Nephron progenitor cell (in vitro differentiated cells): Measurements from ENCODE around the gene SSH2.
A peak's percentile ranks its signal among the peaks of the same experiment; 100 is the strongest.

ENCODE experiments used
- DNase-seq: peaks from one replicate; pipeline ENCODE4 v3.0.0; 2021
- H3K27ac Mint-ChIP-seq: 2 replicates; pipeline ENCODE4 v1.8.0; 2021; ENCODE audit warnings: mild to moderate bottlenecking, moderate library complexity, mixed read lengths
- H3K27me3 Mint-ChIP-seq: 2 replicates; pipeline ENCODE4 v1.8.0; 2021; ENCODE audit warnings: mild to moderate bottlenecking, low read depth, mixed read lengths; ENCODE audit not compliant: poor library complexity
- H3K36me3 Mint-ChIP-seq: 2 replicates; pipeline ENCODE4 v1.8.0; 2021; ENCODE audit warnings: low read depth, mixed read lengths
- H3K4me1 Mint-ChIP-seq: 2 replicates; pipeline ENCODE4 v1.8.0; 2021; ENCODE audit warnings: mixed read lengths
- H3K4me3 Mint-ChIP-seq: 2 replicates; pipeline ENCODE4 v1.8.0; 2021; ENCODE audit warnings: mild to moderate bottlenecking, moderate library complexity, mixed read lengths
- H3K9me3 Mint-ChIP-seq: 2 replicates; pipeline ENCODE4 v1.8.0; 2021; ENCODE audit warnings: mild to moderate bottlenecking, moderate library complexity, mixed read lengths
- TF ChIP-seq, protein P1 (sequence below): fragments of 200-600 bp; sonication (generic); IDR thresholded peaks from 2 replicates; pipeline ENCODE4 v1.5.0; 2021; ENCODE audit warnings: antibody characterized with exemption

The SSH2 gene

DNA sequence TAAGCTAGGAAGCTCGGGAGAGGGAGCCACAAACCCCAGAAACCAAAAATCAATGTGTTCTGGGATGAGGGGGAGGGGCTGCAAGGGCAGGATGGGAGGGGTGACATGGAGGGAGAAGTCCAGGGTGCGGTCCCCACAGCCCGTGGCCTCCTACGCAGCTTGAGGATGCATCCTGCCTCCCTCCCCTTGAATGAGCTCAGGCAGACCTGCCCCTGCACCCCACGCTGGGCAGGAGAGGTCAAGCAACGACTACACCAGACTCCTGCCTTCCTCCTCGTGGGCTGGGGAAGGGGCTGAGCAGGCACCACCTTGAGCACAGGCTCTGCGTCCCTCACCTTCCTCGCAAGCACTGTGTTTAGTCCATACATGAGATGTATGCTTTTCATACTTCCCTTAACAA, 333.2 kb downstream of the SSH2 start:
- Mint-ChIP-seq H3K27ac (no peak overlapping the region), H3K9me3 (no peaks in the 10 kb centered on the region), H3K4me3 (no peak overlapping the region), H3K36me3 (no peaks in the 10 kb centered on the region), H3K27me3 (peaks cover 16% of the 10 kb centered on the region), H3K4me1 (peaks cover 80% of the 10 kb centered on the region)
- DNase-seq, result no peak
- TF ChIP-seq, protein P1, sequence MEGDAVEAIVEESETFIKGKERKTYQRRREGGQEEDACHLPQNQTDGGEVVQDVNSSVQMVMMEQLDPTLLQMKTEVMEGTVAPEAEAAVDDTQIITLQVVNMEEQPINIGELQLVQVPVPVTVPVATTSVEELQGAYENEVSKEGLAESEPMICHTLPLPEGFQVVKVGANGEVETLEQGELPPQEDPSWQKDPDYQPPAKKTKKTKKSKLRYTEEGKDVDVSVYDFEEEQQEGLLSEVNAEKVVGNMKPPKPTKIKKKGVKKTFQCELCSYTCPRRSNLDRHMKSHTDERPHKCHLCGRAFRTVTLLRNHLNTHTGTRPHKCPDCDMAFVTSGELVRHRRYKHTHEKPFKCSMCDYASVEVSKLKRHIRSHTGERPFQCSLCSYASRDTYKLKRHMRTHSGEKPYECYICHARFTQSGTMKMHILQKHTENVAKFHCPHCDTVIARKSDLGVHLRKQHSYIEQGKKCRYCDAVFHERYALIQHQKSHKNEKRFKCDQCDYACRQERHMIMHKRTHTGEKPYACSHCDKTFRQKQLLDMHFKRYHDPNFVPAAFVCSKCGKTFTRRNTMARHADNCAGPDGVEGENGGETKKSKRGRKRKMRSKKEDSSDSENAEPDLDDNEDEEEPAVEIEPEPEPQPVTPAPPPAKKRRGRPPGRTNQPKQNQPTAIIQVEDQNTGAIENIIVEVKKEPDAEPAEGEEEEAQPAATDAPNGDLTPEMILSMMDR, result no peak

DNA sequence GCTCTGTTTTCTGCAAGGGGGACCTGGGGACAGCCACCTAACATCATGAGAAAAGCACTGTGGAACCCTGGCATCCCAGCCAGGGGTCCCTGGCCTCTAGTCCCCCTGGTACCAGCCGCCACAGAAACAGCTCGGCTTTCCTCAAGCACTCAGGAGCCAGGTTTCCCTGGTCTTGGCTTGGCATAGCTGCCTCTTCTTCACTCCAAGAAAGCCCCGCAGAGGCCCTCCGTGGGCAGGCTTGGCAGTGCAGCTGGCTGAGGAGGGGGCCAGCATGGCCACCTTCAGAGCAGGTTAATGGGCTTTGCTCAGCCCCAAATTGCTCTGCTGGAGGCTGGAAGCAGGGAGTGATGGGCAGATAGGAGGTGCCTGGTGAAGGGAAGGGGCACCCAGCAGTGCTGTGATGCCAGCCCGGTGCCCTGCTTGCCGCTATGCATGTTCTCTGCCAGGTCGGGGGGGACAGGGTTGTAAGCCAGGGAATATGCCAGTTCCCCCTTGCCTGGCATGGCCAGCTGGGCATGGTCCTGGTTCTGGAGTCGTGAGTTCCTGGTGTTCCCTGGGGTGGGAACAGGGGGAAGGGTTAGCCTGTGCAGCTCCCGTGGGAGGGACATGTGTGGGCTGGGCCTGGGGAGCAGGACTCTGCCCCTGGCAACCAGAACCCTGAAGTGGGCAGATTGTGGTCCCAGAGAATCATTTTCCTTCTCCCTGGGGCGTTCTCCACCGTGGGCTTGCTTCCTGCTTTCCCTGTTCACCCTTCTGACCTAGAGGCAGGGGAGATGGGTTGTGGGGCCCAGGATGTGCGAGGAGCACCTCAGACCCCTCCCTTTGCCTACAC, 333.9 kb downstream of the SSH2 start:
- peak overlapping the region; percentile 7 for H3K4me3 Mint-ChIP-seq
- peaks cover 16% of the 10 kb centered on the region for H3K27me3 Mint-ChIP-seq
- peaks cover 80% of the 10 kb centered on the region for H3K4me1 Mint-ChIP-seq
- no peaks in the 10 kb centered on the region for H3K36me3 Mint-ChIP-seq
- TF ChIP-seq, protein P1, result no peak
- no peak for DNase-seq
- no peaks in the 10 kb centered on the region for H3K9me3 Mint-ChIP-seq
- no peak overlapping the region for H3K27ac Mint-ChIP-seq

DNA sequence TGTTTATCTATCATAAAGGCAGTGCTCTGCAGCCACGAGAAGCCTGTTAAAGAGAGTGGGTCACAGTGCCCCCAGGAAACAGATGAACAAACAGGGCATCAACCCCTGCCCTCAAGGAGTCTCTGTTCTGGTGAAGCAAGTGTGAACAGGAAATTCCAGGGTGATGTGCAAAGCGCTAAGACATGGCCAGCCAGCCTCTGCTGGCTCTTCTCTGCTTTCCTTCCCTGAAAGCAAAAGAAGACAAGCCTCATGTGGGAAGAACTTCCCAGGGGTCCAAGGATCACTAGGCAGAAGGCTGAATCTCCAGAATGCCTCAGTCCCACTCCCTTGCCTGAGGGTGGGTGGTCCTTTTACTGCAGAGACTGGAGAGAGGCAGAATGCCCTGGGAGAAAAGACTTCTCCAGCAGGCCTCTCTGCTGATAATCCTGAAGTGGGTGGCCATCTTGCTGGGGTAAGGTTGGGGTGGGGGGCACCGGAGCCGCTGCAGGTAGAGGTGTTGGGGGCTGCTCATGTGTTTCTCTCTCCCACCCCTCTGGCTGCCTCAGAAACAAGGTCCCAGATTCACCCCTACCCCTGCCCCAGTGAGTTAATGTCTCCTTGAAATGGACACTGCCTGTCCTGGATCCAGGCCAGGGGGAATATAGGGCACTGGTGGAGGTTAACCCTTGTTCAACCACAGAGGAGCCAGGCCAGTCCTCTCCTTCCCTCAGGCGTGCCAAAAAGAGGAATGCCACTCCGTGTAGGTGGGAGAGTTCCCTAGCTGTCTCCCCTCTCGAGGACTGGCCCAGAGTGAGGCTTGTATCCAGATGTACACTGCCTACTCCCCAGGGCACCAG, 334.7 kb downstream of the SSH2 start:
- H3K36me3 Mint-ChIP-seq, result no peaks in the 10 kb centered on the region
- H3K4me1 Mint-ChIP-seq, result peaks cover 81% of the 10 kb centered on the region
- TF ChIP-seq, protein P1, result no peak
- peaks cover 13% of the 10 kb centered on the region for H3K27me3 Mint-ChIP-seq
- no peaks in the 10 kb centered on the region for H3K9me3 Mint-ChIP-seq
- no peak overlapping the region for H3K27ac Mint-ChIP-seq
- no peak overlapping the region for H3K4me3 Mint-ChIP-seq
- DNase-seq, result peak; percentile 1

DNA sequence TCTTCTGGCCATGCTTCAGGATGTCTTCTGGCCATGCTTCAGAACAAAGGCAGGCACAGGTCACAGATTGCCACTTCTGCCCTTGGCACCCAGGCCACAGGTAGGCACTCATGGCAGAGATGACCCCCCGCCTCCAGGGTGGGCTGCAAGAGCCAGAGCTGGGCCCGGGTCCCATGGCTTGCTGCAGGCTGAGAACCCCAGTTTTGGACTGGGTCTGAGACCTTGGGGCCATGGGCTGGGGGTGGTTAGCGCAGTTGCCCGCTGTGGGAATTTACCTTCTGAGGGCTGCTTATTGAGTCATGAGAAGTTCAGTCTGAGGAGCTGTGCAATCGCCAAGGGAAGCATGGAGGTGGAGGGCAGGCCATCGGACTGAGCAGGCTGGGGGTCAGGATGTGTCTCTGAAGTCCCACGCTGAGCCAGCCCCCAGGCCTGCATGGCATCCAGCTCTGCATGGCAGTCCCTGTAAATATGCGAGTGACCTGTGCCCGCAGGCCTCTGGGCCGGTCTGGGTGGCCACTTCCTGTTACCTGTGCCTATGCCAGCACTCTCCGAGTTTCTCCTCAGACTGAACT, 335.4 kb downstream of the SSH2 start:
- H3K36me3 Mint-ChIP-seq, result no peaks in the 10 kb centered on the region
- peaks cover 83% of the 10 kb centered on the region for H3K4me1 Mint-ChIP-seq
- DNase-seq, result peak; percentile 4
- TF ChIP-seq, protein P1, result no peak
- H3K27ac Mint-ChIP-seq, result no peak overlapping the region
- H3K4me3 Mint-ChIP-seq, result peak overlapping the region; percentile 77
- H3K27me3 Mint-ChIP-seq, result peaks cover 13% of the 10 kb centered on the region
- H3K9me3 Mint-ChIP-seq, result no peaks in the 10 kb centered on the region

DNA sequence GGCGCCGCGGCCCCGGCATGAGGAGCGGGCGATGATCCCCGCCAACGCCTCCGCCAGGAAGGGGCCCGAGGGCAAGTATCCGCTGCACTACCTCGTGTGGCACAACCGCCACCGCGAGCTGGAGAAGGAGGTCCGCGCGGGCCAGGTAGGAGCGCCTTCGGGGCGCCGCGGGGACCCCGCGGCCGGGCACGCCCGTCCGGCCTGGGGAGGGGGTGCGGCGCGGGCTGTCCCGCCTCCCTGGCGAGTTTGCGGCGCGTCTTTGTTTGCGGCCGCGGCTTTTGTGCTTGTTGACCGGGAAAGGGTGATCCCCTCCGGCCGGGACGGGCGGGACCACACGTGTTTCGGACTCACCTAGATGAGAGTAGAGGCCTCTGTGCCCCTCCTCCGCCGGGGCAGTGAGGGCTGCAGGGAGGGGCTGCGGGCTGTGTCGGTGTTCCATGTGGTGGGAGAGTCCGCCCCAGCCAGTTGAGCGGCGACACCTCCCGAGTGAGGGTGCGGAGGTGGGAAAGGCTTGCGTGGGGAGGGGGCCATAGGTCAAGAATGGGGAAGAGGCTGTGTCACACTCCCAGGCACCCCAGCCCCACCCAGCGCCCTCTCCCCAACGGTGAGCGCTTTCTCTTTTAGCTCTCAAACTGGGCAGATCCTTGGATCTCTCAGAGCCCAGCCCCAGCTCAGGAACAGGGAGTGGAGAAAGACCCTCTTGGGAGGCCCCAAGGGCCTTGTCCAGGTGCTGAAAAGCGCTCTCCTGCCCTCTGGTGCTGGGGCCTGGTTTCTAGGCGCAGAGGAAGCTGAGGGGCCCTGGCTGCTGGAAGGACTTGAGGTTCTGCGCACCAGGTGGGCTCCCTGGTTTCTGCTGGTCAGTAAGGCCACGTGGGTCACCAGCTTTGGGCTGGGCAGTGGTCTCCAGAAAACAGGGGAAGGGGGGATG, 336.2 kb downstream of the SSH2 start:
- peak; percentile 57 for DNase-seq
- H3K36me3 Mint-ChIP-seq, result no peaks in the 10 kb centered on the region
- H3K4me3 Mint-ChIP-seq, result peak overlapping the region; percentile 77
- no peak overlapping the region for H3K27ac Mint-ChIP-seq
- H3K4me1 Mint-ChIP-seq, result peaks cover 75% of the 10 kb centered on the region
- H3K9me3 Mint-ChIP-seq, result no peaks in the 10 kb centered on the region
- peaks cover 13% of the 10 kb centered on the region for H3K27me3 Mint-ChIP-seq
- TF ChIP-seq, protein P1, result no peak
